Measurements from ENCODE around the gene LINGO3.

LINGO3 gene

DNA sequence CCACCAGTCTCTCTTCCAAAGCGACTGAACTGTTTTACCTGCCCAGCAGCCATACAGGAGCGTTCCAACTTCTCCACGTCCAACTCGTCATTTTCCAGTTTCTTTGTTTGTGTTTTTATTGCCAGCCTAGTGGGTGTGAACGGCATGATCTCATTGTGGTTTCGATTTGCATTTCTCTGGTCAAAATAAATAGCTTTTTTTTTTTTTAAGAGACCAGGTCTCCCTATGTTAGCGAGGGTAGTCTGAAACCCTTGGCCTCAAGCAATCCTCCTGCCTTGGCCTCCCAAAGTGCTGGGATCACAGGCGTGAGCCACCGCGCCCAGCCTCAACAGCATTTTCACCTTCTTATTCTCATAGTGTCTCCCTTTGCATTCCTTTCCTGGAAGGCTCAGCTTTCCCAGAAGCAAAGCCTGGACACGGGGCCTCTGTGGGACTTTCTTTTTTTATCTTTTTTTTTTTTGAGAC, 47.6 kb downstream of the LINGO3 start:
- DNase-seq (ENCODE audit: low read depth): no peak
- H3K4me3 ChIP-seq (ENCODE audit: low read length): peak overlapping the region; percentile 52
- no peaks in the 10 kb centered on the region for H3K9me3 ChIP-seq (ENCODE audit: control insufficient read depth, low read length)
- H3K27me3 ChIP-seq (replicated peaks; ENCODE audit: control insufficient read depth, insufficient read depth, low read length): no peaks in the 10 kb centered on the region
- no peak overlapping the region for H3K9ac ChIP-seq (ENCODE audit: low read length)
- H3K4me1 ChIP-seq (ENCODE audit: control insufficient read depth, insufficient read depth, low read length): peaks cover 6% of the 10 kb centered on the region
- no peaks in the 10 kb centered on the region for H3K36me3 ChIP-seq (ENCODE audit: control insufficient read depth, insufficient read depth, low read length, severe bottlenecking)

DNA sequence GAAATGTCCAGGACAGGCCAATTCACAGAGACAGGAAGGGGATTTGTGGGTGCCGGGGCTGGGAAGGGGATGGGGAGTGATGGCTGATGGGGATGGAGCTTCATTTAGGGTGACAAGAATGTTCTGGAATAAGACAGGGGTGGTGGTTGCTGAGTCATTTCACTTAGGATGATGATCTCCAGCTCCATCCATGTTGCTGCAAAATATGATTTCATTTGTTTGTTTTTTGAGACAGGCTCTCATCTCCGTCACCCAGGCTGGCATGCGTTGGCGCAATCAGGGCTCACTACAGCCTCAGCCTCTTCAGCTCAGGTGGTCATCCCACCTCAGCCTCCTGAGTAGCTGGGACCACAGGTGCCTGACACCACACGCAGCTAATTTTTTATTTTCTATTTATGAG, 48.6 kb downstream of the LINGO3 start:
- Histone ChIP-seq H3K4me1 (ENCODE audit: control insufficient read depth, insufficient read depth, low read length) (peaks cover 6% of the 10 kb centered on the region), H3K27me3 (replicated peaks; ENCODE audit: control insufficient read depth, insufficient read depth, low read length) (no peaks in the 10 kb centered on the region), H3K36me3 (ENCODE audit: control insufficient read depth, insufficient read depth, low read length, severe bottlenecking) (no peaks in the 10 kb centered on the region), H3K9ac (ENCODE audit: low read length) (no peak overlapping the region), H3K9me3 (ENCODE audit: control insufficient read depth, low read length) (no peaks in the 10 kb centered on the region), H3K4me3 (ENCODE audit: low read length) (no peak overlapping the region)
- no peak for DNase-seq (ENCODE audit: low read depth)
